GM12872 (cell line): Measurements from ENCODE around the gene DDTL.

Source experiments
- TF ChIP-seq, protein P1 (sequence below): IDR thresholded peaks from 3 replicates; pipeline ENCODE4 v1.5.1; 2011; ENCODE audit warnings: low read depth, mild to moderate bottlenecking, low read length, moderate library complexity; ENCODE audit not compliant: insufficient read depth

DDTL gene

DNA sequence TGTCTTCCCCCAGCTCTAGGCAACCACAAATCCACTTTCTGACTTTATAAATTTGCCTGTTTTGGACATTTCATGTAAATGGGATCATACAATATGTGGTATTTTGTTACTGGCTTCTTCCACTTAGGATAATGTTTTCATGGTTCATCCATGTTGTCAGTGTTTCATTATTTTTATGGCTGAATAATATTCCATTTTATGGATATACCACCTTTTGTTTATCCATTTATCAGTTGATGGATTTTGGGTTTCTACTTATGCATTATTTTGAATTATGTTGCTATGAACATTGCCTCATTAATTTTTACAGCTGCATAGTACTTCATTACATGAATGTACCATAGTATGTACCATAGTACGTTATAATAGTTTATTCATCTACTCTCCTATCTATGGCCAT is 49.5 kb downstream of the DDTL start:
- TF ChIP-seq, protein P1, sequence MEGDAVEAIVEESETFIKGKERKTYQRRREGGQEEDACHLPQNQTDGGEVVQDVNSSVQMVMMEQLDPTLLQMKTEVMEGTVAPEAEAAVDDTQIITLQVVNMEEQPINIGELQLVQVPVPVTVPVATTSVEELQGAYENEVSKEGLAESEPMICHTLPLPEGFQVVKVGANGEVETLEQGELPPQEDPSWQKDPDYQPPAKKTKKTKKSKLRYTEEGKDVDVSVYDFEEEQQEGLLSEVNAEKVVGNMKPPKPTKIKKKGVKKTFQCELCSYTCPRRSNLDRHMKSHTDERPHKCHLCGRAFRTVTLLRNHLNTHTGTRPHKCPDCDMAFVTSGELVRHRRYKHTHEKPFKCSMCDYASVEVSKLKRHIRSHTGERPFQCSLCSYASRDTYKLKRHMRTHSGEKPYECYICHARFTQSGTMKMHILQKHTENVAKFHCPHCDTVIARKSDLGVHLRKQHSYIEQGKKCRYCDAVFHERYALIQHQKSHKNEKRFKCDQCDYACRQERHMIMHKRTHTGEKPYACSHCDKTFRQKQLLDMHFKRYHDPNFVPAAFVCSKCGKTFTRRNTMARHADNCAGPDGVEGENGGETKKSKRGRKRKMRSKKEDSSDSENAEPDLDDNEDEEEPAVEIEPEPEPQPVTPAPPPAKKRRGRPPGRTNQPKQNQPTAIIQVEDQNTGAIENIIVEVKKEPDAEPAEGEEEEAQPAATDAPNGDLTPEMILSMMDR = no peak

DNA sequence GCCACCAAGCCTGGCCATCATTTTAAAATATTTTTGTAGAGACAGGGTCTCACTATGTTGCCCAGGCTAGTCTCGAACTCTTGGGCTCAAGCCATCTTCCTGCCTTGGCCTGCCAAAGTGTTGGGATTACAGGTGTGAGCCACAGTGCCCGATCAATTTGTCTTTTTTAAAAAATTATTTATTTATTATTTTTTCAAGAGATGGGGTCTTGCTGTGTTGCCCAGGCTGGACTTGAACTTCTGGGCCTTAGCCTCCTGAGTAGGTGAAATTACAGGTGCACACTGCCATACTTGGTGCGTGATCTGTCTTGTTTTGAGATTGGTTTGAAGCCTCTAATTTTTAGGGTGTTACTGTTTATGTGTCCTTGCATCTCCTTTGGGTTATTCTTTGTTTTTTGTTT is 54.6 kb downstream of the DDTL start:
- TF ChIP-seq, protein P1 = no peak
